ENCODE results near the gene GALNT14. TPM values are rescaled to one million over a fixed set of nuclear protein-coding genes. Genes with fewer than 3 reads are reported as not detected.

GALNT14 gene
- total and polyA plus RNA-seq, 2 of the 8 experiments (the other 6 are each of a cell fraction or from before 2014, with no cell fraction given) = 13.0 to 13.7 TPM

DNA sequence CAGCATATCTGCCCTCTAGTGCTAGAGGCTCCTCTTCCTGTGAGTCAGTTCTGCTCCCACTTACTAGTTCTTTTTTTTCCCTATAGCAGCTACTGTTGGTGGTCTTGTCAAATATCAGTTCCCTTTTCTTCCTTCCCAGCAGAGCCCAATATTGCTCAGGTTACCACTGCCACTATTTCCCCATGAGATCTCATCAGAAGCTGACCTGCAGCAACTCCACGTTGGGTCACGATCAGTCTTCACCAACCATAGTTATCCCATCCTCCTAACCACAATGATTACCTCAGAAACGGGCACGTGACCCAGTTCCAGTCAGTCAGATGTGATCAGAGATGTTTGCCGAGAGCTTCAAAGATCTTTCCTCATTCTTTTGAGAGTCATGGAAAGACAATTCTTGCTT is 271.3 kb downstream of the GALNT14 start (continued):
- TF ChIP-seq RFX5 (IDR thresholded peaks at IDR 0.05; ENCODE audit: borderline replicate concordance, low read depth, low read length) = no peak

Measured in H1 (cell line).